GM18526 (cell line): Measurements from ENCODE around the gene UBN1.

Experiments
- POLR2A ChIP-seq: IDR thresholded peaks from 3 replicates; pipeline ENCODE4 v1.6.1; 2011; ENCODE audit not compliant: insufficient read length; ENCODE audit errors: extremely low read depth

Gene UBN1

DNA sequence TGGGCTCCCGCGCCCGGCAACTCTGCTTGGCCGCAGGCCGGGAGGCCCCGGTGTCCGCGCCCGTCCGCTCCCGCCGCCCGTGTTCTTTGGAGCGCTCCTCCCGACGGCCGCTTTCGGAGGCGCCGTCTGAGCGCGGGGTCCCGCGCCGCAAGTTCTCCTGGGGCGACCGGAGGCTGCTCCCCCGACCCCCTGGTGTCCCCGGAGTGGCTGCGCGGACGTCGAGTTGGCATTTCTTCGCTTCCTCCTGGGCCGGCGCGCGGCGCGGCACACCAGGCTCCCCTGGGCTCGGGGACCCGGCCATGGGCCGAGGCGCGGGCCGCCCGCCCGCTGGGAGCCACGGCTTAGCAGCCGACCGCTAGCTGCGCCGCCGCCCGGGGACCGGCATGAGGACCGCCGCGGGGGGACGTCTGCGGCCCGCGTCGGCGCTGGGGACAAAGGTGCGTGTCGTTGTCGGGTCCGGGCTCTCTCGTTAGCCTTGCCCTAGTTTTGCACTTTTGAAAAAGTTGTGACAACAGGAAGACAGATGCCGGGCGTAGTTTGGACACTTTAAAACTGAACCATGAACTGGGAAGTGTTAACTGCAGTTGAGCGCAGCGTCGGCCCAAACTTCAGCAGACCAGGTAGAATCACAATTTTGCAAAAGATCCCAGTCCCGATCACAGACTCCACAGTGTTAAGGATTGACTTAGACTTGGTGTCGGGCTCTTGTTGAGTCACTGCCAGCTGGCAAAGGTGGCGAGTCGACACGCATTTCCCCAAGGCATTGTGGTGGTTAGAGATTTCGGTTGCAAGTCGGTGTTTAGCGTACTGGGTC is 700 bp downstream of the UBN1 start:
- no peak for TF ChIP-seq POLR2A

DNA sequence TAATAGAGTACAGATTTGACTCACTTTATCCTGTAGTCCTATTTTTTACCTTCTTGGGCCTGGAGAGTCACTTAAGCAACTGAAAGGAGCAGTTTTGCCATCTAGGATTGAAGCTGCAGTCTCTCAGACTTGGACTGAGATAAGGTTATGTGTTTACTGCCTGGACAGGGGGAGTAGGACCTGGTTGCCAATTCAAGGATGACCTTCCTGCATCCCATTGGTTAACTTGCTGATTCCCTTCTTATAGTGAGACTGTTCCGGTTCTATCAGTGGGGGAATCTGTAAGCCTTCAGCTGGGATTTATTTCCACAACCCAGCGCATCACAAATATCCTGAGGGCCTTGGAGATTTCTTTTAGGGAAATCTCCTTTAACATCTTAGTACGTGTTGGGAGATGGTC is 2.9 kb downstream of the UBN1 start:
- no peak for TF ChIP-seq POLR2A

DNA sequence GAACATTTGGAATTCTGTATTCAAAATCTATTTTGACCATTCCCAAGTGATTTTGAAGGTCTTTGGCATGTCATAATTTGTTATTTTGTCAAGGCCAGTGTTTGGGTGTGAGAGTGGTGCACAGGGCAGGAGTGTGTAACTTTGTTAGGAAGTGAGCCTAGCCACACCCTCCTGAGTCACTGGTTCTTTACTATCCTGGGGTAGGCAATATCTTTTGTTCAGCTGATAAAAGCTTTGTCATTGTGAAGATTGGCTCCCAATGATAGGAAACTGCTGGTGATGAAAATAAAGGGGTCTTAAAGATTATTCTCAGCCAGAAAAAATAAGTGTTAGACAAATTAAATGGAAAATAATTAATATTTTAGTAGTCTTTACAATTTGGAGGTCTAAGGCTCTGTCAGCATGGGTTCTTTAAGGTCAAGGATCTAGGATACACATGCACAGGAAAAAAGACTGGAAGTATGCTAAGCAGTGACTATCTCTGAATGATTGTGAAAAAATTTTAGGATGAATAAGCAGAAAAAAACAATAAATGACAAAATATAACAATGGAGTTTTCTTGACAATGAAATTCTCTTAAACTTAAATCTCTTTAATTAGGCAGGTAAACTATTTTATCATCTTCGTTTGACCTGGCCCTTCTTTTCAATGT is 5.1 kb downstream of the UBN1 start:
- no peak for TF ChIP-seq POLR2A

DNA sequence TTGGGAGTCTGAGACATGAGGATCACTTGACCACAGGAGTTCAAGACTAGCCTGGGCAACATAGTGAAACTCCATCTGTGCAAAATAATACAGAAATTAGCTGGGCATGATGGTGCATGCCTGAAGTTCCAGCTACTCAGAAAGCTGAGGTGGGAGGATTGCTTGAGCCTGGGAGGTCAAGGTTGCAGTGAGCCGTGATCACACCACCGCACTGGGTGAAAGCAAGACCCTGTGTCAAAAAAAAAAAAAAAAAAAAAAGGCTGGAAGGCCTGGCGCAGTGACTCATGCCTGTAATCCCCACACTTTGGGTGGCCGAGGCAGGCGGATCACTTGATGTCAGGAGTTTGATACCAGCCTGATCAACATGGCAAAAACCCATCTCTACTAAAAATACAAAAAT is 8.1 kb downstream of the UBN1 start:
- TF ChIP-seq POLR2A, result no peak

DNA sequence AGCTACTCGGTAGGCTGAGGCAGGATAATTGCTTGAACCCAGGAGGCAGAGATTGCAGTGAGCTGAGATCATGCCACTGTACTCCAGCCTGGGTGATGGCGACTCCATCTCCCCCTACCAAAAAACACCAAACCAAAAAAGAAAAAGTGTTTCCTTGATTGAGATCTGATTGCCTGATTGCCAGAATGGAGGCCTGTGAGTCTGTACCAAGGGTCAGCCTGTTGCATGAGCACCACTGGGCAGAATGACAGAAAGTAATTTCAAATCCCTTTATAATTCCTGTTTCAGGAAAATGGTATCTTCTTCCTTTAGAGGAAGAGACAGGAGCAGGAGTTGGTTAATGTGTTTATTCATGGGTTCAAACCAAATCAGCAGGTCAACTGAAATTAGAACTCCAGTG is 8.5 kb downstream of the UBN1 start:
- no peak for TF ChIP-seq POLR2A

DNA sequence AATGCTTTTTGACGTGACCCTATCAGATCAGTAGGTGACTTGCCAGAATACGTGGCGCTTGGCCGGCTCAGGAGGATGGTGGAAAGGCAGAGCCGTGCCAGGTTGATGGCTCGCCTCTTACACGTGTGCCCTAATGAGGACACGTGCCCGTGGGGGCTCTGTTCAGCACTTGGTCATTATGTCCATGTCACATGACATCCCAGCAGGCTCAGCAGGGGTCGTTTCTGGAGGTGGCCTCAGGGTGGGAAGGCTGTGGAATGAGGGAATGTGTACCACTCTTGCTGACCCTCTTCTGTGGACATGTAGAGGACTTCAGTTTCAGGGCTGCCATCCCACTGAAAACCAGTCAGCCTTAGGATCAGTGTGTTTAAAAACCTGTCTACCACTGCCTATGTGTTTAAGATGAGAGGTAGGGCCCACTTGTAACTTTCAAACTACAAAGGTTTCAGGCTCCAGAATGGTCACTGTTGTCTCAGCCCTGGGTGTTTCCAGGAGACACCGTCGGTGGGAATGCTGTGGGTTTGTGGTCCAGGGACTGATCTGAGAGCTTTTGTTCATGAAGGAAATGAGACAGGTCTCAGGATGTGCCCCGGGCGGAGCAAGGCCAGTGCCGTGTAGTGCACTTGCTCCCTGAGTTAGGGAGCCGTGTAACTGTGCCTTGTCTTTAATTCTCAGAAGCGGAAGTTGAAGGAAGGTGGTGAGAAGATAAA is 12.1 kb downstream of the UBN1 start:
- TF ChIP-seq POLR2A, result no peak

DNA sequence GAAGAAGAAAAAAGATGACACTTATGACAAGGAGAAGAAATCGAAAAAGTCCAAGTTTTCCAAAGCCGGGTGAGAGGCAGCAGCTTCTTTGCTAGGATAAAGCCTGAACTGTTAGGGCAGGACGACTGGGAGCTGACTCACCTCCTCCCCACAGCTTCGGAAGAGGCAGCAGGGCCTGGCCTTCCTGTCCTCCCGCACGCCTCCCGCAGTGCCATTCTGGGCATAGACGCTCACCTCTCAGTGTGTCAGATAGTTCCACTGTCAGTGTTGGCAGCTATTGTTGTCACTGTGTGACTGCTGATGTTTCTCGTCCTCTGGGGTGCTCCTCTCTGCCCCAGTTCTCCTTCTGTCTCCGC is 12.6 kb downstream of the UBN1 start:
- no peak for TF ChIP-seq POLR2A

DNA sequence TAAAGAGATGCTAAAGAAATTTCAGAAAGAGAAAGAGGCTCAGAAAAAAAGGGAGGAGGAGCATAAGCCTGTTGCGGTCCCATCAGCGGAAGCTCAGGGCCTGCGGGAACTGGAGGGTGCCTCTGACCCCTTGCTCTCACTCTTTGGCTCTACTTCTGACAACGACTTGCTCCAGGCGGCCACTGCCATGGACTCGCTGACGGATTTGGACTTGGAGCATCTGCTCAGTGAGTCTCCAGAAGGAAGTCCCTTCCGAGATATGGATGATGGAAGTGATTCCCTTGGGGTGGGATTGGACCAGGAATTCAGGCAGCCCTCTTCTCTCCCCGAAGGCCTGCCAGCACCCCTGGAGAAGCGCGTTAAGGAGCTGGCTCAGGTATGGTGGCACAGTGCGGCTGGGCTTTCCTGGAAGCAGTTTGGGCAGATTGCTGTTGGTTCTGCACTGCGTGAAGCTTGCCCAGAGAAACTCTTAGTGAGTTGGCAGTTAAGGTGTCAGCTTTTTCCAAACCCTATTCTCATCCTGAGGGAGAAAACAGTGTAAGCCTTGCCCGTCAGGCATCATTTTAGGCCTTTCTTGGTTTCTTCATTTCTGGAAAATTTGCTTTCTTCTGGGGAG is 13.6 kb downstream of the UBN1 start:
- TF ChIP-seq POLR2A, result no peak

DNA sequence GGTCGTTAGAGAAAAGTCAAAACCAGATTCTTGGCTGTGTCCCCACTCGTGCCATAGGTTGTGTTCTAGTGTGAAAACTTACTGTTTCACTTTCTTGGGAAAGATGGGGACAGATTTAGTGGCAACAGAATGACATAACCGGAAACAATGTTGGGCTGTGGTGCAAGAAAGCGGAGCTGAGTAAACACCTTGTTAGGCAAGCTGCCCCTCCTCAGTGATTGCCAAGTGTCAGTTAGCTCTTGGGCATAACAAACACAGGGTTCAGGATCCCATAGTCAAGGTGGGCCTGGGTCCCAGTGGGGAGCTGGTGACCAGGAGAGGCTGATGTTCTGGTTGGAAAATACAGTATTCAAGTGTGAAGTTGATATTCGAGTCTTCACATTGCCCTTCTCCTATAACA is 15.4 kb downstream of the UBN1 start:
- TF ChIP-seq POLR2A, result no peak

DNA sequence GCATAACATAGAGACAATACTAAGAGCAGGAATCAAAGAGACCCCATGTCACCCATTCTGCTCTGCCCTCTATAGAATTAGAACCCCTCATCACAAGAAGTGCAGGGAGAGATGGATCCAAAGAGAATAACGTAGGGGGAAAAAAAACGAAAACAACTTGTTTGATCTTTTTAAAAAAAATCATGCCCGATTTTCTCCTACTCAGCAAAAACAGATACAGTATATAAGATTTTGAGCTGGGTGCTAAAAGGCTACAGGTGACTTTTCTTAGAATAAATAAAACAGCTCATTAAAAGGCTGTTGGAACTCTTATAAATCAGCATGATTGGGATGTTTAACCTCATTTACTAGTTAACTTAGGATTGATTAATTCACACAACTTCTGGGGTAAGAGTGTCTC is 17.4 kb downstream of the UBN1 start:
- TF ChIP-seq POLR2A, result no peak

DNA sequence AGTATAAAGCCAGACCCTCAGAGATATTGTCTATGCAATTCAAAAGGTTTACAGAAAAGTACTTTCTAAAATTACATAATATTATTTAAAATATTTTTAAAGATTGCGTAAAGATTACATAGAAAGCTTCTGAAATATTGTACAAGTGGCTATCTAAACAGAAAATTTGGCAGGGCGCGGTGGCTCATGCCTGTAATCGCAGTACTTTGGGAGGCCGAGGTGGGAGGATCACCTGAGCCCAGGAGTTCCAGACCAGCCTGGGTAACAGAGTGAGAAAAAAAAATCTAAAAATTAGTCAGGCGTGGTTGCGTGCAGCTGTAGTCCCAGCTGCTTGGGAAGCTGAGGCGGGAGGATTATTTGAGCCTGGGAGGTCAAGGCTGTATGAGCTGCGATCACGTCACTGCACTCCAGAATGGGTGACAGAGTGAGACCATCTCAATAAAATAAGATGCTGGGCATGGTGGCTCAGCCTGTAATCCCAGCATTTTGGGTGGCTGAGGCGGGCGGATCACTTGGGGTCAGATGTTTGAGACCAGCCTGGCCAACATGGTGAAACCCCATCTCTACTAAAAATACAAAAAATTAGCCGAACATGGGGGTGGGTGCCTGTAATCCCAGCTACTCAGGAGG is 18.1 kb downstream of the UBN1 start:
- TF ChIP-seq POLR2A, result no peak

DNA sequence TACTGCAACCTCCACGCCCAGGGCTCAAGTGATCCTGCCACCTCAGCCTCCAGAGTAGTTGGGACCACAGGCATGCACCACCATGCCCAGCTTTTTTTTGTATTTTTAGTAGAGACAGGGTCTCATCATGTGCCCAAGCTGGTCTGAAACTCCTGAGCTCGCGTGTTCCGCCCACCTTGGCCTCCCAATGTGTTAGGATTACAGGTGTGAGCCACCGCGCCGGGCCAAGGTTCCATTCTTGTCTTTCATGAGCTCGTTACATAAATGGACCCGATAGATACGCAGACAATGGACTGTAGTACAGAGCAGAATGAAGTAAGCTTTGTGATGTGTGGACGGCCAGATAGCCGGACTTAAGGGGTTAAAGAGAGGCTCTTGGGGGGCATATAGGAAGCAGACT is 19.3 kb downstream of the UBN1 start:
- no peak for TF ChIP-seq POLR2A

DNA sequence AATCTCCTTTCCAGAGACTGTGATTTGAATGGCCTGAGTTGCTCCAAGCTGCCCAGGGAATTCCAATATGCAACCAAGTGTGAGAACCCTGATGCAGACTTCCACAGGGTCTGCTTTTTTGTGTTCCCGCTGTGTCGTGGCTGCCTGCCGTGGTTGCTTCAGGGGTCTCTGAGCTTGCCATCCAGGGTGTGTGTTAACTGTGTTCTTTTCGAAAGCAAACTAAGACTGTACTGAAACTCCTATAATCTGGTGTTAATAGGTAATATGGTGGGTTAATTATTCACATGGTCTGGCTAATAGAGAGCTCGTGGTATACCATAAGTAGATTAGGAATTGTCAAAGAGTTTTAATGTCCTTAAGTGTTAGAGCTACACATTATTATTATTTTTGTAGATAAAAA is 20.7 kb downstream of the UBN1 start:
- no peak for TF ChIP-seq POLR2A

DNA sequence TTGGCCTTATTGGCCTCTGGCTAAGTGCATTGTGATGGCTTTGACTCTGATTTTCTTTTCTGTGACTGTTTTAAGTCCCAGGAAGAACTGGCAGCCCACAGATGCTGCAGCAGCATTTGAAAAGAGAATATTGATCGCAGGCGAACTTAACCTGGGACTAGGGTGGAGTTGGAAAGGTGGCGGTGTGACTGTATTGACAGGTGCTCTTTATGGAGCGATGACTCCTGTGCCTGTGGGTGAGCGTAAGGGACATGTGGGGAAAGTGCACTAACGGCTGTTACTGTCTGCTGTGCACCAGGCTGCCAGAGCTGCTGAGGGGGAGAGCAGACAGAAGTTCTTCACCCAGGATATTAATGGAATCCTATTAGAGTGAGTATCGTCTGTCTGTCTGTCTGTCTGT is 21.3 kb downstream of the UBN1 start:
- TF ChIP-seq POLR2A, result no peak

DNA sequence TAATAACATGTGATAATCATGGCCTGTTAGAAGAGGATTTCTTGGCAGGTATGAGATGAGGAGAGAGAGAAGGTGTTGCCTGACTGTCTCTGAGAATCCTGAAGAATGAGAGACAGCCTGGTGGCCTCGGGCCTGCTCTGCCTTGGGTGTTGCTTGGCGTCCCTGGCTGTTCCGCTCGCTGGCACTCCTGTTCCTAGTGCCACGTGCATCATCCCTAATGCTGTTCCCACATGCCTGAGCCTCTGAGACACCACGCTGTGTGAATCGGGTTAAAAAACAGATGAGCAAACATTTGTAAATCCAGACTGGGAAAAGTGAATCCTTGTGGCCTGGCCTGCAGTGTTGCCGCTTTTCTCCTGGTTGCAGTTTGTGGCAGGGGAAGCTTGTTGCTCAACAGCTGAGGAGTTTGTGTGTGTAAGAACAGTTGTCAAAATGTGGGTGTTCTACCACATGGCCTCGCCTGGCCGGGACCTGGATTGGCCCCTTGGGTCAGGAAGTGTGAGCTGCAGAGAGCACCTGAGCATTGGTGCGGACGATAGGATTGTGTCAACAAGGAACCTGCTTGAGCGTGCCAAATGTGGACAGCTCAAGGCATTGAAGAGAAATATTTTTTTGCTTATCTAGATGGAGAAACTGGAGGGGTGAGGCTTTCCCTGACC is 22.0 kb downstream of the UBN1 start:
- TF ChIP-seq POLR2A, result no peak

DNA sequence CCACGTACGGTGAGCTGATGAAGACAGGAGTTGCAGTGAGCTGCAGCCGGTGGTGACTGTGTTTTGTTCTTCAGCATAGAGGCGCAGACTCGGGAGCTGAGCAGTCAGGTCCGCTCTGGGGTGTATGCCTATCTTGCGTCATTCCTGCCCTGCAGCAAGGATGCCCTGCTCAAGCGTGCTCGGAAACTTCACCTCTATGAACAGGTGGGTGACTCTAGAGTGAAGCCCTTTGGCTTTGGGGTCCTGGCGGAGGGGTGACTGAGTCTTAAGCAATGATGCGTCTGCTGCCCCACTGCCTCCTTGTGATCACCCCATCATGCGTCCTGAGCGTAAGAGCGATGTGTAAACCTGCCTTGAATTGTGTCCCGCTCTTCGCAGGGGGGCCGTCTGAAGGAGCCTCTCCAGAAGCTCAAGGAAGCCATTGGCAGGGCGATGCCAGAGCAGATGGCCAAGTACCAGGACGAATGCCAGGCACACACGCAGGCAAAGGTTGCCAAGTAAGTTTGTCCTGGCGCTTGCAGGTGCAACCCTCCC is 22.9 kb downstream of the UBN1 start:
- no peak for TF ChIP-seq POLR2A
